Gastrocnemius medialis (tissue), 4 donors: ENCODE data around the gene THSD4. TPM values are rescaled to one million over a fixed set of nuclear protein-coding genes. Genes with fewer than 3 reads are reported as not detected.

Experiments
- ATAC-seq, 2 donors: fragments of 150-250 bp; one replicate each; pipeline ENCODE4 v1.9.1; 2016
- DNase-seq, 2 donors: peaks; one replicate each; pipeline ENCODE4 v3.0.0-alpha.2; 2019
- H3K27ac ChIP-seq, 4 donors: fragments of 200-600 bp; sonication (generic); 1 replicate in 1 of 4; 2 replicates in 3 of 4; pipeline ENCODE4 v1.5.1; 2016 to 2018; ENCODE audit warnings: mild to moderate bottlenecking in 2 of 4, moderate library complexity in 1 of 4
- H3K27me3 ChIP-seq, 3 donors: fragments of 200-600 bp; sonication (generic) in 2 of 3; 1 replicate in 1 of 3; 2 replicates in 2 of 3; pipeline versions ENCODE4 v1.5.1 to v1.6.0; 2016 to 2019; ENCODE audit warnings: mild to moderate bottlenecking in 1 of 3, moderate library complexity in 1 of 3
- H3K36me3 ChIP-seq, 2 donors: fragments of 200-600 bp; sonication (generic) in 1 of 2; one replicate each; pipeline ENCODE4 v1.5.1; 2017 to 2018
- H3K4me1 ChIP-seq, 2 donors: fragments of 200-600 bp; sonication (generic) in 1 of 2; one replicate each; pipeline ENCODE4 v1.5.1; 2016 to 2017; ENCODE audit warnings: mild to moderate bottlenecking in 2 of 2
- H3K4me3 ChIP-seq, 4 donors: fragments of 200-600 bp; sonication (generic) in 3 of 4; 1 replicate in 1 of 4; 2 replicates in 3 of 4; pipeline ENCODE4 v1.5.1; 2016 to 2019; ENCODE audit warnings: mild to moderate bottlenecking in 2 of 4
- H3K9me3 ChIP-seq, 3 donors: fragments of 200-600 bp; sonication (generic) in 2 of 3; 1 replicate in 1 of 3; 2 replicates in 2 of 3; pipeline ENCODE4 v1.5.1; 2016 to 2019
- CTCF ChIP-seq, 5 experiments: fragments of 450-650 bp in 3 of 5; fragments of 200-600 bp in 2 of 5; sonication (generic) in 2 of 5; IDR thresholded peaks in 4 of 5; conservative IDR thresholded peaks in 1 of 5; 1 replicate in 4 of 5; 2 replicates in 1 of 5; pipeline ENCODE4 v1.5.1; 2016 to 2019; ENCODE audit warnings: antibody characterized with exemption in 5 of 5, mild to moderate bottlenecking in 3 of 5, moderate library complexity in 3 of 5
- POLR2A ChIP-seq, 2 donors: fragments of 450-650 bp; IDR thresholded peaks; one replicate each; pipeline ENCODE4 v1.6.1; 2017; ENCODE audit warnings: antibody characterized with exemption in 2 of 2, mild to moderate bottlenecking in 2 of 2, moderate library complexity in 2 of 2
- in situ Hi-C, 4 donors: fragments of 200-750 bp; cut with MboI; loops; one replicate each; pipeline versions ENCODE4 v1.15.0 to v1.8.0; 2017; ENCODE audit warnings: low sequenced_read_pairs in 4 of 4
- intact Hi-C: fragments of 100-400 bp; cut with DNase I; formaldehyde crosslinking; loops from one replicate; pipeline ENCODE4 v1.15.1; 2023; ENCODE audit warnings: low total_unique reads
- total RNA-seq, 4 donors: library from RNA; depleted of rRNA; stranded (reverse); fragments of >200 nt; gene quantifications; one replicate each; pipeline versions ENCODE4 v1.1.0 to v1.2.3, GENCODE V29; 2016

The THSD4 gene
- total RNA-seq, 4 donors from 2014 or later = 0.35 to 3.1 (median 0.60) TPM

GRCh38 chr15:71110405-71111180 lies 4.7 kb upstream of the THSD4 start:
- in situ Hi-C loops = loop anchor here (5.0 to 25.0 kb wide), 3 partner anchors 227 to 334 kb away; no protein-coding TSS in a partner anchor
- no peaks in the 10 kb centered on the region for H3K27me3 ChIP-seq
- ATAC-seq = no peak
- H3K9me3 ChIP-seq = no peaks in the 10 kb centered on the region
- no peaks in the 10 kb centered on the region for H3K4me1 ChIP-seq
- no peak overlapping the region for H3K4me3 ChIP-seq
- H3K36me3 ChIP-seq = no peaks in the 10 kb centered on the region
- no peak for TF ChIP-seq POLR2A (IDR thresholded peaks at IDR 0.05)
- TF ChIP-seq CTCF (IDR thresholded peaks at IDR 0.05 in 4 of 5, conservative IDR thresholded peaks at IDR 0.05 in 1 of 5) = no peak
- no peak for DNase-seq
- no peak overlapping the region for H3K27ac ChIP-seq
- intact Hi-C loops = loop anchor here (10.0 kb wide), 1 partner anchor 94 kb away; no protein-coding TSS in a partner anchor

GRCh38 chr15:71111181-71111565 lies 4.1 kb upstream of the THSD4 start:
- ATAC-seq (no peak), DNase-seq (no peak)
- peaks cover 1 to 4% of the 10 kb centered on the region in 2 donors for H3K4me1 ChIP-seq
- TF ChIP-seq CTCF (IDR thresholded peaks at IDR 0.05 in 4 of 5, conservative IDR thresholded peaks at IDR 0.05 in 1 of 5) (no peak), POLR2A (IDR thresholded peaks at IDR 0.05) (no peak)
- no peaks in the 10 kb centered on the region for H3K36me3 ChIP-seq
- H3K27ac ChIP-seq = no peak overlapping the region
- no peak overlapping the region for H3K4me3 ChIP-seq
- H3K9me3 ChIP-seq = no peaks in the 10 kb centered on the region
- intact Hi-C loops (loop anchor here (10.0 kb wide), 1 partner anchor 94 kb away; no protein-coding TSS in a partner anchor), in situ Hi-C loops (loop anchor here (5.0 to 25.0 kb wide), 3 partner anchors 226 to 334 kb away; no protein-coding TSS in a partner anchor)
- H3K27me3 ChIP-seq = no peaks in the 10 kb centered on the region

- intact Hi-C loops (loop anchor here (10.0 kb wide), 1 partner anchor 93 kb away; no protein-coding TSS in a partner anchor), in situ Hi-C loops (loop anchor here (5.0 to 25.0 kb wide), 3 partner anchors 225 to 333 kb away; no protein-coding TSS in a partner anchor)
- H3K4me3 ChIP-seq = no peak overlapping the region
These were observed 3.3 kb upstream of the THSD4 start for GRCh38 chr15:71111950-71112349.

GRCh38 chr15:71112429-71112828 lies 2.8 kb upstream of the THSD4 start:
- DNase-seq (no peak), ATAC-seq (no peak)
- peaks cover 10 to 13% of the 10 kb centered on the region in 2 donors for H3K4me1 ChIP-seq
- no peaks in the 10 kb centered on the region for H3K36me3 ChIP-seq
- TF ChIP-seq CTCF (IDR thresholded peaks at IDR 0.05 in 4 of 5, conservative IDR thresholded peaks at IDR 0.05 in 1 of 5) (no peak), POLR2A (IDR thresholded peaks at IDR 0.05) (no peak)
- in situ Hi-C loops (loop anchor here (5.0 to 25.0 kb wide), 3 partner anchors 225 to 332 kb away; no protein-coding TSS in a partner anchor), intact Hi-C loops (loop anchor here (10.0 kb wide), 1 partner anchor 92 kb away; no protein-coding TSS in a partner anchor)
- H3K4me3 ChIP-seq = no peak overlapping the region
- no peaks in the 10 kb centered on the region for H3K27me3 ChIP-seq
- no peak overlapping the region for H3K27ac ChIP-seq
- H3K9me3 ChIP-seq = no peaks in the 10 kb centered on the region

More at GRCh38 chr15:71111950-71112349, 3.3 kb upstream of the THSD4 start:
- DNase-seq (no peak), ATAC-seq (no peak)
- Histone ChIP-seq H3K27me3 (no peaks in the 10 kb centered on the region), H3K27ac (no peak overlapping the region), H3K4me1 (peaks cover 9 to 10% of the 10 kb centered on the region in 2 donors), H3K36me3 (no peaks in the 10 kb centered on the region), H3K9me3 (no peaks in the 10 kb centered on the region)
- TF ChIP-seq POLR2A (IDR thresholded peaks at IDR 0.05) = no peak
- no peak for TF ChIP-seq CTCF (IDR thresholded peaks at IDR 0.05 in 4 of 5, conservative IDR thresholded peaks at IDR 0.05 in 1 of 5)
